Islet of Langerhans (tissue), 1 donor: ENCODE data around the gene HCFC2.
"Not testable (repeated sequence)": the region's sequence is repeated elsewhere in the genome, so short reads cannot be mapped to it uniquely, and the experiment has no call there.

Experiments
- FAIRE-seq: peaks from one replicate; lab custom pipeline; 2011; peaks lifted over from hg19 to GRCh38; lab: Jason Lieb, UNC

Gene HCFC2

GRCh38 chr12:104064031-104064841 lies at the start of gene HCFC2:
HCFC2 (plus strand) TSS chr12:104064531; CDS start chr12:104064561, 30 bp downstream.
- FAIRE-seq = no peak

GRCh38 chr12:104021862-104022261 lies 42.5 kb upstream of the HCFC2 start:
- not testable (repeated sequence) for FAIRE-seq

- FAIRE-seq = no peak
These were observed 41.5 kb upstream of the HCFC2 start for GRCh38 chr12:104022786-104023185.

- FAIRE-seq = no peak
These were observed 40.6 kb upstream of the HCFC2 start for GRCh38 chr12:104023710-104024109.

GRCh38 chr12:104024348-104024747 lies 40.0 kb upstream of the HCFC2 start:
- FAIRE-seq = no peak

- no peak for FAIRE-seq
These were observed 38.6 kb upstream of the HCFC2 start for GRCh38 chr12:104025771-104026170.

- no peak for FAIRE-seq
These were observed 37.3 kb upstream of the HCFC2 start for GRCh38 chr12:104026841-104027599.

- not testable (repeated sequence) for FAIRE-seq
These were observed 33.7 kb upstream of the HCFC2 start for GRCh38 chr12:104030596-104030995.

DNA sequence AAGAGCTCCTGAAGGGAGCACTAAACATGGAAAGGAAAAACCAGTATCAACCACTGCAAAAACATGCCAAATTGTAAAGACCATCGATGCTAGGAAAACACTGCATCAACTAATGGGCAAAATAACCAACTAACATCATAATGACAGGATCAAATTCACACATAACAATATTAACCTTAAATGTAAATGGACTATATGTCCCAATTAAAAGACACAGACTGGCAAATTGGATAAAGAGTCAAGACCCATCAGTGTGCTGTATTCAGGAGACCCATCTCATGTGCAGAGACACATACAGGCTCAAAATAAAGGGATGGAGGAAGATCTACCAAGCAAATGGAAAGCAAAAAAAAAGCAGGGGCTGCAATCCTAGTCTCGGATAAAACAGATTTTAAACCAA lies 28.2 kb upstream of the HCFC2 start:
- FAIRE-seq = not testable (repeated sequence)

DNA sequence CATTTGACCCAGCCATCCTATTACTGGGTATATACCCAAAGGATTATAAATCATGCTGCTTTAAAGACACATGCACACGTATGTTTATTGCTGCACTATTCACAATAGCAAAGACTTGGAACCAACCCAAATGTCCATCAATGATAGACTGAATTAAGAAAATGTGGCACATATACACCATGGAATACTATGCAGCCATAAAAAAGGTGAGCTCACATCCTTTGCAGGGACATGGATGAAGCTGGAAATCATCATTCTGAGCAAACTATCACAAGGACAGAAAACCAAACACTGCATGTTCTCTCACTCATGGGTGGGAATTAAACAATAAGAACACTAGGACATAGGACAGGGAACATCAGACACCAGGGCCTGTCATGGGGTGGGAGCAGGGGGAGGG lies 24.6 kb upstream of the HCFC2 start:
- not testable (repeated sequence) for FAIRE-seq

DNA sequence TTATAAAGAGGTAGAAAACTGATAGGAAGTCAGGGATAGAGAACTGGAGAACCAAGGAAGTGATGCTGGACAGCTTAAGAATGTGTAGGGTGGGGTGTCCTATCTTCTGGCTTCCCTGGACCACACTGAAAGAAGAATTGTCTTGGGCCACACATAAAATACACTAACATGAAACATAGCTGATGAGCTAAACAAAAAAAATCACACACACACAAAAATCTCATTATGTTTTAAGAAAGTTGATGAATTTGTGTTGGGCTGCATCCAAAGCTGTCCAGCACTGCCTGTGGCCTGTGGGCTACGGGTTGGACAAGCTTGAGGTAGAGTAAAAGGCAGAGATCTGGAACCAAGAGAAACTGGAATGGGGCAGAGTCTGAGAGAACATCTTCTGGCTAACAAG lies 21.8 kb upstream of the HCFC2 start:
- no peak for FAIRE-seq

DNA sequence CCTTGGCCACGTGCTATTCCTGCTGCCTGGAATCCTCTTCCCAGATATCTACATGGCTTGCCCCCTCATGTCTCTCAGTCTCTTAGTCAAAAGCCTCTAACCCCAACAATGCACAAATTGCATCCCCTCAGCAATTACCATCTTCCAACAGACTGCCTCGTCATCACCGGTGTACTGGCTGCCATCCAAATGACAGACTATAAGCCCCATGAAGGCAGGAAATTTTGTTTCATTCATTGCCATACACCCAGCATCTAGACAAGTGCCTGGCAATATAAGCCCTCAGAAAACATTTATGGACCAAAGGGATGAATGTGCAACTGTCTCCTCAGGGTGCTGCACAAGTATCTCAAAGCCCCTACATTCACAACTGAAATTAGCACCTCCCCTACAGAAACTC lies 20.2 kb upstream of the HCFC2 start:
- no peak for FAIRE-seq

- FAIRE-seq = no peak
These were observed 18.0 kb upstream of the HCFC2 start for GRCh38 chr12:104046306-104046705.

- FAIRE-seq = no peak
These were observed 16.2 kb upstream of the HCFC2 start for GRCh38 chr12:104048162-104048561.

DNA sequence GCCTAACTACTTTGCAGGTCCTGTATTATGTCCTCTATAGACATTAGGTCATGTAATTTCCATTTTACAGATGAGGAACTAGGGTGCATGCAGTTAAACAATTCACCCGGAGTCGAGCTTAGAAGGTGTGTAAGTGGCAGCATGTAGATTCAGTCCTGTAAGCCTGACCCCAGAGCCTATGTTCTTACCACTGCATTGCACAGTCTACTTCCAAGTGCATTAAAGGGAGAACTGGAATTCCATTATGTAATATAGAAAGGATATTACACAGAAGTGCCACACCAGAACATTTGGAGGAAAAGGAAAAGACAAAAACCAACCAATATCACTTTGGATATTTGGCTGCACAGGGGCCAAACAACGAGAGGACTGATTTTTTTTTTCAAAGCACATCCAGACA lies 15.5 kb upstream of the HCFC2 start:
- no peak for FAIRE-seq

GRCh38 chr12:104049278-104049902 lies 14.9 kb upstream of the HCFC2 start:
- FAIRE-seq = no peak

- no peak for FAIRE-seq
These were observed 14.4 kb upstream of the HCFC2 start, which contains the start of gene GLT8D2 for GRCh38 chr12:104049903-104050356. GLT8D2 (minus strand) TSS chr12:104050187; CDS start chr12:104019648, 30,539 bp downstream.

- FAIRE-seq = no peak
These were observed 13.9 kb upstream of the HCFC2 start for GRCh38 chr12:104050436-104050835.

- no peak for FAIRE-seq
These were observed 9.5 kb upstream of the HCFC2 start for GRCh38 chr12:104054681-104055346.

GRCh38 chr12:104055686-104056388 lies 8.5 kb upstream of the HCFC2 start:
- FAIRE-seq = peak; percentile 97

DNA sequence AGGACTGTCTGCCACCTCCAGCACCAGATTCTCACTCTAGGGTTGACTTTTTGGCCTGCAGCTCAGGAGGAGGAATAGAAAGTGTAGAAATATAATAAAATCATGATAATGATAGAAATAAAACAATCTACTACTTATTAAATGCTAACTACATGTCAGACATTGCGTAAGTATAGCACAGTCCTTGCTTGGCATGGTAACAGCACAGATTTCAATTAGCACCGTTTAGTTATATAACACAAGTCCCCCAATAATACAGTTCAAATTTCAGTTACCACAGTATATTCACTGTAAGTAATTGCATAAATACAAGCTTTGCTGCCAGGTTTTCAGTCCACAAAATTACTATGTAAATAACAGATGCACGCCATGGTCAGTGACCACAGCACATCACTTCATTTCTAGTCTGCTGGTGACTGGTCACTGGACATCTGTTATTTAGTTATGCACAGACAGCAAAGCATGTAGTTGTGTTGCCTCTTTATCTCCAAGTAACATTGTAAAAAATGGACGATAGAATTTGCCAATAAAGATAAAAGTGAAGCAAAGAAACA lies 7.8 kb upstream of the HCFC2 start:
- no peak for FAIRE-seq
